ENCODE results near the gene IL25. TPM values are rescaled to one million over a fixed set of nuclear protein-coding genes. Genes with fewer than 3 reads are reported as not detected.
A peak's percentile ranks its signal among the peaks of the same experiment; 100 is the strongest.

IL25 gene
- total RNA-seq, 1 donor: not detected

DNA sequence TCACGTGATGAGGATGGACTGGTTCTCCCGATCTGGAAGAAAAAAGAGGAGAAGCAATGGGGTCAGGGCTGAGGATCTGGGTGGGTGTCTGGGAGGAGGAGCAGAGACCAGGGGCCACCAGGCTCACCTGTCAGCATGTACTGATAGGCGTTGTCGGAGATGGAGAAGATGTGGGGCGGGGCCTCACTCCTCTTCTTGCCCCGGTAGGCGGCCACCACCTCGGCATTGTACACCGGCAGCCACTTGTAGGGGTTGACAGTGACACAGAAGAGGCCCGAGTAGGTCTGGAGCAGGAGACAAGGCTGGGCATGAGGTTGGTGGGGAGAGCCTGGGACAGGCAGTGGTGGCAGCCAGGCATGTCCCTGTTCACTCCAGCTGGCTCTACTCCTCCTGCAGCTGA is 32.5 kb downstream of the IL25 start:
- H3K79me2 ChIP-seq (ENCODE audit: insufficient read depth, low read length): no peaks in the 10 kb centered on the region
- no peaks in the 10 kb centered on the region for H3K36me3 ChIP-seq (ENCODE audit: insufficient read depth, low read length)
- peak; percentile 49 for DNase-seq (ENCODE audit: insufficient read length, low spot score, missing footprints)
- no peaks in the 10 kb centered on the region for H4K20me1 ChIP-seq (ENCODE audit: insufficient read depth, low read length)
- no peaks in the 10 kb centered on the region for H3K9me3 ChIP-seq (ENCODE audit: low read depth, low read length)
- no peak overlapping the region for H3K4me2 ChIP-seq (ENCODE audit: insufficient read depth, low read length)
- no peaks in the 10 kb centered on the region for H3K27me3 ChIP-seq (ENCODE audit: insufficient read depth, low read length)
- no peaks in the 10 kb centered on the region for H3K4me1 ChIP-seq (ENCODE audit: insufficient read depth, low read length)
- TF ChIP-seq, protein P1, sequence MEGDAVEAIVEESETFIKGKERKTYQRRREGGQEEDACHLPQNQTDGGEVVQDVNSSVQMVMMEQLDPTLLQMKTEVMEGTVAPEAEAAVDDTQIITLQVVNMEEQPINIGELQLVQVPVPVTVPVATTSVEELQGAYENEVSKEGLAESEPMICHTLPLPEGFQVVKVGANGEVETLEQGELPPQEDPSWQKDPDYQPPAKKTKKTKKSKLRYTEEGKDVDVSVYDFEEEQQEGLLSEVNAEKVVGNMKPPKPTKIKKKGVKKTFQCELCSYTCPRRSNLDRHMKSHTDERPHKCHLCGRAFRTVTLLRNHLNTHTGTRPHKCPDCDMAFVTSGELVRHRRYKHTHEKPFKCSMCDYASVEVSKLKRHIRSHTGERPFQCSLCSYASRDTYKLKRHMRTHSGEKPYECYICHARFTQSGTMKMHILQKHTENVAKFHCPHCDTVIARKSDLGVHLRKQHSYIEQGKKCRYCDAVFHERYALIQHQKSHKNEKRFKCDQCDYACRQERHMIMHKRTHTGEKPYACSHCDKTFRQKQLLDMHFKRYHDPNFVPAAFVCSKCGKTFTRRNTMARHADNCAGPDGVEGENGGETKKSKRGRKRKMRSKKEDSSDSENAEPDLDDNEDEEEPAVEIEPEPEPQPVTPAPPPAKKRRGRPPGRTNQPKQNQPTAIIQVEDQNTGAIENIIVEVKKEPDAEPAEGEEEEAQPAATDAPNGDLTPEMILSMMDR (IDR thresholded peaks at IDR 0.05; ENCODE audit: extremely low read depth, low read depth, low read length): no peak
- H3K4me3 ChIP-seq (ENCODE audit: insufficient read depth, low read length): no peak overlapping the region
- H2AFZ ChIP-seq (ENCODE audit: low read length): no peak overlapping the region
- H3K27ac ChIP-seq (ENCODE audit: low read depth, low read length): no peak overlapping the region

DNA sequence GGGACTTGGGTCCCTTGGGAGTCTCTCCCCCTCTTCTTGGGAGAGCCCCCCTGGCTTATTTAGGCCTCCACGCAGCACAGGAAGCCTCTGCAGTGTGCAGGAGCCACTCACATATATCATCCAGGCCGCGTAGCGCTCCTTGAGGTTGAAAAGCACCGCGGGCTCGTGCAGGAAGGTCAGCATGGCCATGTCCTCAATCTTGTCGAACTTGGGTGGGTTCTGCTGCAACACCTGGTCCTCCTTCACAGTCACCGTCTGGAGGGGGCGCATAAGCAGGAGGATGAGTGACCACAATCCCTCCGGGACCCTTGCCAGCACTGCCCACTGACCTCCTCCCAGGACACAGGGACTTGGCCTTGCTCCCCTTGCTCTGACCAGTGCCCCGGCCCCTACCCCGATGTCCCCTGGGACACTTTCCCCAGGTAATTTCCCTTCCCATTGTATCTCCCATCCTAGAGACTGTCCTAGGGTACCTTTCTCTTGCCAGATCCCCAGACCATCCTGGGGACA is 33.0 kb downstream of the IL25 start:
- Histone ChIP-seq H3K4me3 (ENCODE audit: insufficient read depth, low read length) (no peak overlapping the region), H3K79me2 (ENCODE audit: insufficient read depth, low read length) (no peaks in the 10 kb centered on the region), H3K27ac (ENCODE audit: low read depth, low read length) (no peak overlapping the region), H3K4me1 (ENCODE audit: insufficient read depth, low read length) (no peaks in the 10 kb centered on the region), H4K20me1 (ENCODE audit: insufficient read depth, low read length) (no peaks in the 10 kb centered on the region), H3K4me2 (ENCODE audit: insufficient read depth, low read length) (no peak overlapping the region), H2AFZ (ENCODE audit: low read length) (no peak overlapping the region), H3K27me3 (ENCODE audit: insufficient read depth, low read length) (peaks cover under 1% of the 10 kb centered on the region), H3K9me3 (ENCODE audit: low read depth, low read length) (no peaks in the 10 kb centered on the region), H3K36me3 (ENCODE audit: insufficient read depth, low read length) (no peaks in the 10 kb centered on the region)
- TF ChIP-seq, protein P1 (IDR thresholded peaks at IDR 0.05; ENCODE audit: extremely low read depth, low read depth, low read length): no peak
- peak; percentile 62 for DNase-seq (ENCODE audit: insufficient read length, low spot score, missing footprints)

DNA sequence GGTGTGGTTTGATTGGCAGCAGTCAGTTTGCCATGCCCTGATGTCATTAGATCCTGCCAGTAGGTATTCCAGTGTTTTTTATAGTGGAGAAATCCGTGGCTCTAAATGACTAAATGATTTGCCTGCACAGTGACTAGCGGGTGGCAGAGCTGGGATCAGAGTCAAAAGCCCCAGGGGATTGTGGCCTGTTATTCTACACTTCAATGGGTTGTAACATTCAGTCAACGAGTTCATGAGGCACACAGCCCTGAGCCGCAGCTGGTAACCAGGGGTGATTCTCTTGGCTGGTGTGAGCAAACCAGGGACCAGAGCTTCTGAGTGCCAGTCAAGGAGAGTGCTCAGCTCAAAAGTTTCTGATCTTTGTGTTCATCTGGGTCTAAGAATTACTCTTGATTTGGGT is 33.6 kb downstream of the IL25 start:
- Histone ChIP-seq H3K27ac (ENCODE audit: low read depth, low read length) (no peak overlapping the region), H3K4me3 (ENCODE audit: insufficient read depth, low read length) (no peak overlapping the region), H4K20me1 (ENCODE audit: insufficient read depth, low read length) (no peaks in the 10 kb centered on the region), H3K4me1 (ENCODE audit: insufficient read depth, low read length) (no peaks in the 10 kb centered on the region), H2AFZ (ENCODE audit: low read length) (no peak overlapping the region), H3K36me3 (ENCODE audit: insufficient read depth, low read length) (no peaks in the 10 kb centered on the region), H3K4me2 (ENCODE audit: insufficient read depth, low read length) (no peak overlapping the region), H3K9me3 (ENCODE audit: low read depth, low read length) (no peaks in the 10 kb centered on the region), H3K27me3 (ENCODE audit: insufficient read depth, low read length) (peaks cover 3% of the 10 kb centered on the region), H3K79me2 (ENCODE audit: insufficient read depth, low read length) (no peaks in the 10 kb centered on the region)
- DNase-seq (ENCODE audit: insufficient read length, low spot score, missing footprints): peak; percentile 85
- TF ChIP-seq, protein P1 (IDR thresholded peaks at IDR 0.05; ENCODE audit: extremely low read depth, low read depth, low read length): no peak

DNA sequence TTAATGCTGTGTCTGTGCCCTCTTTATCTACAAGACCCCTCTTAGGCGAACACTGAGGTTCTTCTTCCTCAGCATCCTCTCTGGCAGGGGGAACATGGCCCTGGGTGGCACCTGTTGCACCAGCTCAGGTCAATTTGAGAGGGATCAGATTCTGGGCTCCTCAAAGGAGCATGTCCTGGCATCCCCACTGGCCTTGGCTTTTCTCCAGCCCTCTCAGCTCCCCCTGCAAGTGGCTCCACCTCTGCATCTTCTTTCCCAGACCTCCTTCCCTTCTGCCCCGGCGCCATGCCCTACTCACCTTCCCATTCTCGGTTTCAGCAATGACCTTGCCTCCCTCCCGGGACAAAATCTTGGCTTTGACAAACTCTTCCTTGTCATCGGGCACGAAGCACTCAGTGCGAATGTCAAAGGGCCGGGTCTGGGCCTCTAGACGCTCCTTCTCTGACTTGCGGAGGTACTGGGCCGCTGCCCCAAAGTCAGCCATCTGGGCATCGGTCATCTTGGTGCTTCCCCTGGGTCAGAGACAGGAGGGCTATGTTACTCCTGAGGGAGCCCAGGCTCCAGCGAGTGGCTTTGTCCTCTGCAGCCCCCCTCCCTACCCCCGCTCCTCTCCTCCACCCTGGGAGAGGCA is 34.2 kb downstream of the IL25 start:
- DNase-seq (ENCODE audit: insufficient read length, low spot score, missing footprints): peak; percentile 69
- H3K27me3 ChIP-seq (ENCODE audit: insufficient read depth, low read length): peaks cover 3% of the 10 kb centered on the region

More for the DNA sequence above, 34.2 kb downstream of the IL25 start:
- no peak overlapping the region for H2AFZ ChIP-seq (ENCODE audit: low read length)
- H3K9me3 ChIP-seq (ENCODE audit: low read depth, low read length): no peaks in the 10 kb centered on the region
- no peaks in the 10 kb centered on the region for H3K4me1 ChIP-seq (ENCODE audit: insufficient read depth, low read length)
- TF ChIP-seq, protein P1 (IDR thresholded peaks at IDR 0.05; ENCODE audit: extremely low read depth, low read depth, low read length): no peak
- no peak overlapping the region for H3K4me3 ChIP-seq (ENCODE audit: insufficient read depth, low read length)
- no peak overlapping the region for H3K4me2 ChIP-seq (ENCODE audit: insufficient read depth, low read length)
- no peaks in the 10 kb centered on the region for H3K79me2 ChIP-seq (ENCODE audit: insufficient read depth, low read length)
- H4K20me1 ChIP-seq (ENCODE audit: insufficient read depth, low read length): no peaks in the 10 kb centered on the region
- H3K36me3 ChIP-seq (ENCODE audit: insufficient read depth, low read length): no peaks in the 10 kb centered on the region
- no peak overlapping the region for H3K27ac ChIP-seq (ENCODE audit: low read depth, low read length)

Measured in osteoblast (primary cell).